PC-3 (cell line): ENCODE measurements around the gene GPC5. TPM values are rescaled to one million over a fixed set of nuclear protein-coding genes. Genes with fewer than 3 reads are reported as not detected.
"Not testable (repeated sequence)": the region's sequence is repeated elsewhere in the genome, so short reads cannot be mapped to it uniquely, and the experiment has no call there.

Experiments
- ATAC-seq: fragments of 200-7000 bp; cut with Tn5 transposase; 2 replicates; pipeline ENCODE4 v1.9.1; 2020; ENCODE audit warnings: mild to moderate bottlenecking, moderate library complexity
- BruUV-seq: library from RNA; stranded (reverse); fragments of 400-500 nt; replicated peaks from 2 replicates; lab custom pipeline; 2021; lab: Mats Ljungman, UMichigan
- CTCF ChIA-PET: fragments of 300-600 bp; sonication (Branson Sonifier 250); formaldehyde crosslinking; loops from one replicate; lab custom pipeline; 2022; ENCODE audit warnings: antibody characterized with exemption; lab: Charles Lee
- POLR2A ChIA-PET: fragments of 300-600 bp; sonication (Branson Sonifier 250); formaldehyde crosslinking; loops from one replicate; lab custom pipeline; 2022; ENCODE audit warnings: antibody characterized with exemption; ENCODE audit not compliant: unreplicated experiment; lab: Charles Lee
- DNase-seq: peaks from one replicate; pipeline ENCODE4 v3.0.0-alpha.2; 2015
- H2AFZ ChIP-seq: fragments of 300-600 bp; sonication (generic); 2 replicates; pipeline ENCODE4 v1.6.0; 2016; ENCODE audit warnings: antibody characterized with exemption, low read length
- H3F3A ChIP-seq: fragments of 300-600 bp; sonication (generic); one replicate; pipeline ENCODE4 v1.6.0; 2017; ENCODE audit warnings: antibody characterized with exemption, low read length, control low read depth, mild to moderate bottlenecking; ENCODE audit not compliant: unreplicated experiment
- H3K27ac ChIP-seq: fragments of 300-600 bp; sonication (generic); 2 replicates; pipeline ENCODE4 v1.5.1; 2016; ENCODE audit warnings: mild to moderate bottlenecking, low read length
- H3K27me3 ChIP-seq: fragments of 300-600 bp; sonication (generic); 2 replicates; pipeline ENCODE4 v1.6.1; 2016; ENCODE audit warnings: low read length, mixed read lengths
- H3K36me3 ChIP-seq: fragments of 300-600 bp; sonication (generic); 2 replicates; pipeline ENCODE4 v1.6.1; 2016; ENCODE audit warnings: low read depth, mixed run types, low read length, mixed read lengths
- H3K4me1 ChIP-seq: fragments of 300-600 bp; sonication (generic); 2 replicates; pipeline ENCODE4 v1.5.1; 2016; ENCODE audit warnings: low read length; ENCODE audit not compliant: insufficient read depth
- H3K4me2 ChIP-seq: fragments of 300-600 bp; sonication (generic); 2 replicates; pipeline ENCODE4 v1.6.0; 2016; ENCODE audit warnings: low read length
- H3K4me3 ChIP-seq: fragments of 300-600 bp; sonication (generic); 2 replicates; pipeline ENCODE4 v1.5.1; 2016; ENCODE audit warnings: mild to moderate bottlenecking, low read length, mixed read lengths
- H3K79me2 ChIP-seq: fragments of 300-600 bp; sonication (generic); 2 replicates; pipeline ENCODE4 v1.6.1; 2017; ENCODE audit warnings: low read length, mixed read lengths
- H3K9ac ChIP-seq: fragments of 300-600 bp; sonication (generic); 2 replicates; pipeline ENCODE4 v1.6.0; 2016; ENCODE audit warnings: mild to moderate bottlenecking, low read length
- H3K9me2 ChIP-seq: fragments of 300-600 bp; sonication (generic); replicated peaks from 2 replicates; pipeline ENCODE4 v1.6.1; 2016; ENCODE audit warnings: mixed run types, low read length, mixed read lengths
- H3K9me3 ChIP-seq: fragments of 300-600 bp; sonication (generic); 2 replicates; pipeline ENCODE4 v1.6.1; 2016; ENCODE audit warnings: low read length, mixed read lengths
- H4K20me1 ChIP-seq: fragments of 300-600 bp; sonication (generic); 2 replicates; pipeline ENCODE4 v1.6.1; 2016; ENCODE audit warnings: low read length, mixed read lengths
- CTCF ChIP-seq: fragments of 300-600 bp; sonication (generic); conservative IDR thresholded peaks from 2 replicates; pipeline ENCODE4 v1.5.1; 2017; ENCODE audit warnings: antibody characterized with exemption, low read depth, mild to moderate bottlenecking, low read length
- EZH2 ChIP-seq: fragments of 300-600 bp; sonication (generic); IDR thresholded peaks from one replicate; pipeline ENCODE4 v1.6.1; 2017; ENCODE audit warnings: antibody characterized with exemption, mild to moderate bottlenecking, low read length; ENCODE audit not compliant: unreplicated experiment
- EZH2phosphoT487 ChIP-seq: fragments of 300-600 bp; sonication (generic); IDR thresholded peaks from 2 replicates; pipeline ENCODE4 v1.6.1; 2018; ENCODE audit warnings: mild to moderate bottlenecking, antibody characterized with exemption, low read length, borderline replicate concordance
- intact Hi-C: fragments of 100-400 bp; cut with micrococcal nuclease; formaldehyde crosslinking; loops from 2 replicates; pipeline ENCODE4 v1.9.0; 2023
- total RNA-seq: library from RNA; depleted of rRNA; stranded (reverse); fragments of >200 nt; gene quantifications from 2 replicates; pipeline ENCODE4 v1.2.3, GENCODE V29; 2014

GPC5 gene
- total RNA-seq, 1 experiment from 2014 or later: not detected

GRCh38 chr13:92682832-92683517, 1284.6 kb downstream of the GPC5 start:
- no TSS peak for BruUV-seq
- intact Hi-C loops: no loop called here
- no peak overlapping the region for H3K27ac ChIP-seq

GRCh38 chr13:92694047-92694446, 1295.6 kb downstream of the GPC5 start:
- Histone ChIP-seq H3K4me2 (no peak overlapping the region), H3K9ac (no peak overlapping the region), H3K9me2 (no peaks in the 10 kb centered on the region), H3K9me3 (no peaks in the 10 kb centered on the region), H3K4me1 (no peaks in the 10 kb centered on the region), H4K20me1 (no peaks in the 10 kb centered on the region), H3K79me2 (no peaks in the 10 kb centered on the region), H3K27ac (no peak overlapping the region), H3K4me3 (no peak overlapping the region), H3F3A (no peaks in the 10 kb centered on the region), H2AFZ (no peak overlapping the region), H3K27me3 (no peaks in the 10 kb centered on the region), H3K36me3 (no peaks in the 10 kb centered on the region)
- intact Hi-C loops: no loop called here
- BruUV-seq: no TSS peak
- no peak for TF ChIP-seq CTCF
- TF ChIP-seq EZH2: no peak
- no peak for TF ChIP-seq EZH2phosphoT487
- DNase-seq (no peak), ATAC-seq (no peak)
- ChIA-PET POLR2A (no interaction called here), CTCF (no interaction called here)

More at GRCh38 chr13:92682832-92683517, 1284.6 kb downstream of the GPC5 start:
- Histone ChIP-seq H2AFZ (no peak overlapping the region), H3K9me2 (no peaks in the 10 kb centered on the region), H3K9ac (no peak overlapping the region), H3K4me3 (no peak overlapping the region), H3K27me3 (no peaks in the 10 kb centered on the region), H3K4me2 (no peak overlapping the region), H3K36me3 (no peaks in the 10 kb centered on the region), H3F3A (no peaks in the 10 kb centered on the region), H3K9me3 (no peaks in the 10 kb centered on the region), H4K20me1 (no peaks in the 10 kb centered on the region), H3K79me2 (no peaks in the 10 kb centered on the region), H3K4me1 (no peaks in the 10 kb centered on the region)
- ATAC-seq: no peak
- DNase-seq: no peak
- ChIA-PET POLR2A (no interaction called here), CTCF (no interaction called here)
- TF ChIP-seq EZH2phosphoT487 (no peak), EZH2 (no peak), CTCF (no peak)

- DNase-seq, H3K4me1 ChIP-seq, POLR2A ChIA-PET, H3F3A ChIP-seq, CTCF ChIA-PET, H2AFZ ChIP-seq, H3K36me3 ChIP-seq, BruUV-seq, H3K9me2 ChIP-seq, H3K4me2 ChIP-seq, H3K9ac ChIP-seq, intact Hi-C loops, H4K20me1 ChIP-seq, H3K27me3 ChIP-seq, H3K79me2 ChIP-seq, H3K4me3 ChIP-seq, H3K27ac ChIP-seq, ATAC-seq, H3K9me3 ChIP-seq: not testable (repeated sequence)
Measured at GRCh38 chr13:92695827-92696226, 1297.4 kb downstream of the GPC5 start.
